ENCODE data around the gene METTL2B.
"Not testable (repeated sequence)": the region's sequence is repeated elsewhere in the genome, so short reads cannot be mapped to it uniquely, and the experiment has no call there.

- not testable (repeated sequence) for TF ChIP-seq CTCF (IDR thresholded peaks at IDR 0.05; ENCODE audit: insufficient read depth, low read length, poor library complexity, severe bottlenecking); EZH2phosphoT487 (conservative IDR thresholded peaks at IDR 0.05; ENCODE audit: low read length)
Measured at GRCh38 chr7:128532956-128533355, 56.4 kb downstream of the METTL2B start.
